Mesenchymal stem cell (in vitro differentiated cells and primary cell): ENCODE results near the gene PRR15L. TPM values are rescaled to one million over a fixed set of nuclear protein-coding genes. Genes with fewer than 3 reads are reported as not detected.

Experiments
- DNase-seq: peaks from one replicate; pipeline ENCODE4 v3.0.0-alpha.2; 2013
- H2AFZ ChIP-seq: one replicate; pipeline ENCODE4 v1.6.1; 2013; ENCODE audit warnings: low read depth, mild to moderate bottlenecking, control low read depth, inconsistent platforms, low read length, moderate library complexity
- H2AK5ac ChIP-seq: 2 replicates; pipeline ENCODE4 v1.6.1; 2013; ENCODE audit warnings: low read length, moderate library complexity, mild to moderate bottlenecking, inconsistent platforms; ENCODE audit not compliant: severe bottlenecking
- H2BK120ac ChIP-seq: one replicate; pipeline ENCODE4 v1.6.1; 2013; ENCODE audit warnings: low read depth, mild to moderate bottlenecking, inconsistent platforms, low read length, moderate library complexity
- H2BK12ac ChIP-seq, 2 experiments: one replicate each; pipeline ENCODE4 v1.6.1; 2013; ENCODE audit warnings: inconsistent platforms in 2 of 2, low read length in 2 of 2, mild to moderate bottlenecking in 2 of 2, moderate library complexity in 2 of 2, control low read depth in 1 of 2
- H2BK15ac ChIP-seq: one replicate; pipeline ENCODE4 v1.6.1; 2013; ENCODE audit warnings: mild to moderate bottlenecking, low read depth, inconsistent platforms; ENCODE audit not compliant: poor library complexity, severe bottlenecking
- H2BK5ac ChIP-seq: 2 replicates; pipeline ENCODE4 v1.6.1; 2013; ENCODE audit warnings: low read depth, mild to moderate bottlenecking, low read length, control low read depth, inconsistent platforms; ENCODE audit not compliant: poor library complexity, severe bottlenecking
- H3K14ac ChIP-seq, 2 experiments: one replicate each; pipeline ENCODE4 v1.6.1; 2013; ENCODE audit warnings: inconsistent platforms in 2 of 2, low read length in 2 of 2, control low read depth in 1 of 2, mild to moderate bottlenecking in 1 of 2, moderate library complexity in 1 of 2
- H3K18ac ChIP-seq, 2 experiments: one replicate each; pipeline ENCODE4 v1.6.1; 2013; ENCODE audit warnings: inconsistent platforms in 2 of 2, low read length in 2 of 2, control low read depth in 1 of 2, low read depth in 1 of 2, mild to moderate bottlenecking in 1 of 2
- H3K23ac ChIP-seq, 2 experiments: one replicate each; pipeline ENCODE4 v1.6.1; 2013; ENCODE audit warnings: inconsistent platforms in 2 of 2, low read length in 2 of 2, mild to moderate bottlenecking in 2 of 2, moderate library complexity in 2 of 2, control low read depth in 1 of 2
- H3K27ac ChIP-seq: 2 replicates; pipeline ENCODE4 v1.5.1; 2013; ENCODE audit warnings: mild to moderate bottlenecking, moderate library complexity, low read length, control low read depth, inconsistent platforms; ENCODE audit not compliant: poor library complexity, severe bottlenecking
- H3K27me3 ChIP-seq, 2 experiments: 2 replicates each; pipeline versions ENCODE4 v1.6.1 to v1.7.0; 2013; ENCODE audit warnings: low read length in 2 of 2, mild to moderate bottlenecking in 2 of 2, moderate library complexity in 2 of 2, control low read depth in 1 of 2, inconsistent platforms in 1 of 2; ENCODE audit not compliant: control insufficient read depth in 1 of 2, insufficient read depth in 1 of 2
- H3K36me3 ChIP-seq, 2 experiments: 2 replicates each; pipeline versions ENCODE4 v1.6.1 to v1.7.0; 2013; ENCODE audit warnings: low read length in 2 of 2, control low read depth in 1 of 2, inconsistent platforms in 1 of 2, low read depth in 1 of 2, mild to moderate bottlenecking in 1 of 2; ENCODE audit not compliant: insufficient read depth in 2 of 2, control insufficient read depth in 1 of 2
- H3K4ac ChIP-seq, 2 experiments: one replicate each; pipeline ENCODE4 v1.6.1; 2013; ENCODE audit warnings: inconsistent platforms in 2 of 2, low read length in 2 of 2, mild to moderate bottlenecking in 2 of 2, moderate library complexity in 2 of 2, control low read depth in 1 of 2, low read depth in 1 of 2
- H3K4me1 ChIP-seq: 2 replicates; pipeline ENCODE4 v1.6.1; 2013; ENCODE audit warnings: low read depth, low read length, control low read depth; ENCODE audit not compliant: control insufficient read depth, insufficient read depth
- H3K4me2 ChIP-seq: 2 replicates; pipeline ENCODE4 v1.6.1; 2013; ENCODE audit warnings: low read length, mild to moderate bottlenecking, inconsistent platforms; ENCODE audit not compliant: poor library complexity, severe bottlenecking
- H3K4me3 ChIP-seq, 2 experiments: 2 replicates each; pipeline versions ENCODE4 v1.5.1 to v1.7.0; 2013; ENCODE audit warnings: low read length in 2 of 2, mild to moderate bottlenecking in 2 of 2, control low read depth in 1 of 2, low read depth in 1 of 2; ENCODE audit not compliant: insufficient read depth in 1 of 2
- H3K79me1 ChIP-seq: replicated peaks from 2 replicates; pipeline ENCODE4 v1.6.1; 2013; ENCODE audit warnings: mild to moderate bottlenecking, control low read depth, low read length, inconsistent platforms; ENCODE audit not compliant: poor library complexity, severe bottlenecking
- H3K9ac ChIP-seq: 2 replicates; pipeline ENCODE4 v1.7.0; 2013; ENCODE audit warnings: mild to moderate bottlenecking, low read length, moderate library complexity
- H3K9me3 ChIP-seq: 2 replicates; pipeline ENCODE4 v1.7.0; 2013; ENCODE audit warnings: mild to moderate bottlenecking, low read length; ENCODE audit not compliant: control insufficient read depth
- H4K8ac ChIP-seq: one replicate; pipeline ENCODE4 v1.6.1; 2013; ENCODE audit warnings: inconsistent platforms, mild to moderate bottlenecking, low read length, moderate library complexity
- H4K91ac ChIP-seq: one replicate; pipeline ENCODE4 v1.6.1; 2013; ENCODE audit warnings: mild to moderate bottlenecking, low read length, inconsistent platforms
- WGBS: methylation state at CpG from one replicate; pipeline ENCODE4 v1.1.7; 2013; ENCODE audit warnings: mixed read lengths; 5-methylcytosine and 5-hydroxymethylcytosine counted together
- polyA plus RNA-seq, 2 experiments: library from polyadenylated mRNA; stranded (reverse); fragments of 200-250 nt; gene quantifications; one replicate each; pipeline ENCODE4 v1.2.3, GENCODE V29; 2013

Gene PRR15L
- polyA plus RNA-seq (2013, experiment 1 of 2): not detected
- not detected for polyA plus RNA-seq (2013, experiment 2 of 2)

GRCh38 chr17:47957591-47958490, at the start of gene PRR15L:
Gene PRR15L (minus strand): TSS chr17:47957883. CDS start chr17:47953234, 4,649 bp downstream.
- H2BK12ac ChIP-seq: no peak within 1 kb of the TSS
- no peak within 1 kb of the TSS for H2AFZ ChIP-seq
- no peak within 1 kb of the TSS for H3K9ac ChIP-seq
- peaks cover 7 to 17% of the 10 kb centered on the region in 2 experiments for H3K27me3 ChIP-seq
- H2BK5ac ChIP-seq: peak within 1 kb of the TSS; percentile 12
- peak within 1 kb of the TSS; percentile 47 for H3K27ac ChIP-seq
- no peak within 1 kb of the TSS for H3K14ac ChIP-seq
- no peak for DNase-seq
- H4K91ac ChIP-seq: no peak within 1 kb of the TSS
- no peak within 1 kb of the TSS for H2BK15ac ChIP-seq
- peak within 1 kb of the TSS; percentile 39 for H2AK5ac ChIP-seq
- no peak within 1 kb of the TSS for H3K18ac ChIP-seq
- no peak within 1 kb of the TSS for H3K4ac ChIP-seq
- whole genome bisulfite sequencing: 47% methylated on average over 15 of the region's 16 CpGs
- no peak within 1 kb of the TSS for H3K23ac ChIP-seq
- H2BK120ac ChIP-seq: no peak within 1 kb of the TSS
- no peak within 1 kb of the TSS for H4K8ac ChIP-seq
- peaks cover 32% of the 10 kb centered on the region for H3K4me1 ChIP-seq
- H3K79me1 ChIP-seq: no peaks in the 10 kb centered on the region
- no peaks in the 10 kb centered on the region for H3K9me3 ChIP-seq
- H3K4me2 ChIP-seq: peak within 1 kb of the TSS; percentile 58
- no peak within 1 kb of the TSS for H3K4me3 ChIP-seq
- H3K36me3 ChIP-seq: no peaks in the 10 kb centered on the region

- Histone ChIP-seq H2BK5ac (no peak overlapping the region), H3K79me1 (no peaks in the 10 kb centered on the region), H3K4me3 (no peak overlapping the region), H3K9ac (no peak overlapping the region), H2BK12ac (peak overlapping the region in 1 of 2 experiments; percentile 25), H3K27me3 (peaks cover 0 to 4% of the 10 kb centered on the region in 2 experiments), H3K23ac (no peak overlapping the region), H2AK5ac (no peak overlapping the region), H2AFZ (no peak overlapping the region), H3K4me1 (peaks cover 23% of the 10 kb centered on the region), H2BK15ac (no peak overlapping the region), H3K14ac (no peak overlapping the region), H3K18ac (no peak overlapping the region), H4K8ac (no peak overlapping the region), H3K9me3 (no peaks in the 10 kb centered on the region), H4K91ac (no peak overlapping the region), H2BK120ac (no peak overlapping the region), H3K4ac (no peak overlapping the region), H3K4me2 (no peak overlapping the region), H3K27ac (no peak overlapping the region), H3K36me3 (no peaks in the 10 kb centered on the region)
- 90% methylated on average over 9 of the region's 12 CpGs for WGBS
- DNase-seq: no peak
Measured at GRCh38 chr17:48006936-48007709, 49.4 kb upstream of the PRR15L start.

- H3K27ac ChIP-seq: peak overlapping the region; percentile 11
- peak overlapping the region; percentile 7 for H3K9ac ChIP-seq
- H2BK12ac ChIP-seq: peak overlapping the region in 1 of 2 experiments; percentile 88
- no peak overlapping the region for H4K91ac ChIP-seq
- H3K79me1 ChIP-seq: no peaks in the 10 kb centered on the region
- no peak for DNase-seq
- H2BK15ac ChIP-seq: no peak overlapping the region
- peak overlapping the region; percentile 10 for H2AFZ ChIP-seq
- peak overlapping the region; percentile 73 for H2BK120ac ChIP-seq
- no peak overlapping the region for H3K4me3 ChIP-seq
- H3K27me3 ChIP-seq: no peaks in the 10 kb centered on the region
- H3K9me3 ChIP-seq: no peaks in the 10 kb centered on the region
- H3K4ac ChIP-seq: peak overlapping the region in 1 of 2 experiments; percentile 73
- H3K23ac ChIP-seq: no peak overlapping the region
- no peak overlapping the region for H3K14ac ChIP-seq
- peaks cover 28% of the 10 kb centered on the region for H3K4me1 ChIP-seq
- H4K8ac ChIP-seq: peak overlapping the region; percentile 75
- no peak overlapping the region for H3K4me2 ChIP-seq
- H2BK5ac ChIP-seq: peak overlapping the region; percentile 53
- H2AK5ac ChIP-seq: peak overlapping the region; percentile 94
- no CpG with 5 or more reads among the region's 3 CpGs for WGBS
- H3K18ac ChIP-seq: peak overlapping the region; percentile 46 to 58
- no peaks in the 10 kb centered on the region for H3K36me3 ChIP-seq
Measured at GRCh38 chr17:48004983-48005382, 47.3 kb upstream of the PRR15L start.
